ENCODE results near the gene OR4F6. TPM values are rescaled to one million over a fixed set of nuclear protein-coding genes. Genes with fewer than 3 reads are reported as not detected.
A peak's percentile ranks its signal among the peaks of the same experiment; 100 is the strongest.
"Not testable (repeated sequence)": the region's sequence is repeated elsewhere in the genome, so short reads cannot be mapped to it uniquely, and the experiment has no call there.

Gene OR4F6
- total RNA-seq (not detected in 2 replicates), polyA plus RNA-seq (not detected in 2 replicates)

DNA sequence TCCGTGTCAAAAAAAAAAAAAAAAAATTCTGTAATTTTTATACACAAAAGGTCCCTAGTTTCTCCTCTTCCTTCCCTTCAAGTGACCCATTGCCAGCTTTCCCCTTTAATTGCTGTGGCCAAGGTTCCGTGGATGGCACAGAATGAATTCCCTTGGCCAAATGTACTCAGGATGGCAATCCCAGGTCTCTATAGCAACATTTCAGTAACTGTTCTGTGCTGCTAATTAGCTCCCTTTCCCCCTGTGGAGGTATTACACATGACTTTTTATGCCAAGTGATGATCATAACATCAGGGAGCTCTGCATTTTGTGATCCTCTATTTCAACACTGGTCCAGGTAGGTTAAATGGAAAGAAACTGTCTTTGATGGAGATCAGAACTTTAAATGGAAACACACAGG lies at the start of gene OR4F6:
Gene OR4F6, plus strand, starts transcription at position 301 of the 400 bp plus-strand sequence. CDS start 2,211 bp downstream, outside the sequence.
- Histone ChIP-seq H3K4me3 (no peak within 1 kb of the TSS), H3K4me1 (ENCODE audit: low read depth) (no peaks in the 10 kb centered on the region)

GRCh38 chr15:101764669-101765339 lies 38.5 kb upstream of the OR4F6 start:
- not testable (repeated sequence) for H3K27ac ChIP-seq; H3K36me3 ChIP-seq; H3K4me1 ChIP-seq (ENCODE audit: low read depth); DNase-seq (ENCODE audit: low read depth in 1 of 2, low spot score in 1 of 2); H3K4me3 ChIP-seq; H3K9me3 ChIP-seq (ENCODE audit: low read depth); H3K27me3 ChIP-seq

More for the DNA sequence above, at the start of gene OR4F6:
- DNase-seq (ENCODE audit: low read depth in 1 of 2, low spot score in 1 of 2) = no peak
- H3K9me3 ChIP-seq (ENCODE audit: low read depth) = no peaks in the 10 kb centered on the region
- H3K27ac ChIP-seq = no peak within 1 kb of the TSS
- H3K36me3 ChIP-seq = no peaks in the 10 kb centered on the region
- no peaks in the 10 kb centered on the region for H3K27me3 ChIP-seq
- no peak for TF ChIP-seq CTCF (IDR thresholded peaks at IDR 0.05; ENCODE audit: low read depth, low read length)

- not testable (repeated sequence) for H3K4me1 ChIP-seq (ENCODE audit: low read depth); H3K9me3 ChIP-seq (ENCODE audit: low read depth); H3K36me3 ChIP-seq; DNase-seq (ENCODE audit: low read depth in 1 of 2, low spot score in 1 of 2); H3K4me3 ChIP-seq; H3K27ac ChIP-seq; H3K27me3 ChIP-seq
Measured at GRCh38 chr15:101765340-101765671, 38.0 kb upstream of the OR4F6 start.

GRCh38 chr15:101765772-101766456 lies 37.4 kb upstream of the OR4F6 start:
- no peak for DNase-seq (ENCODE audit: low read depth in 1 of 2, low spot score in 1 of 2)
- Histone ChIP-seq H3K9me3 (ENCODE audit: low read depth) (no peaks in the 10 kb centered on the region), H3K27ac (no peak overlapping the region), H3K4me3 (no peak overlapping the region), H3K27me3 (no peaks in the 10 kb centered on the region), H3K36me3 (no peaks in the 10 kb centered on the region), H3K4me1 (ENCODE audit: low read depth) (no peaks in the 10 kb centered on the region)
- no peak for TF ChIP-seq CTCF (IDR thresholded peaks at IDR 0.05; ENCODE audit: low read depth, low read length)

DNA sequence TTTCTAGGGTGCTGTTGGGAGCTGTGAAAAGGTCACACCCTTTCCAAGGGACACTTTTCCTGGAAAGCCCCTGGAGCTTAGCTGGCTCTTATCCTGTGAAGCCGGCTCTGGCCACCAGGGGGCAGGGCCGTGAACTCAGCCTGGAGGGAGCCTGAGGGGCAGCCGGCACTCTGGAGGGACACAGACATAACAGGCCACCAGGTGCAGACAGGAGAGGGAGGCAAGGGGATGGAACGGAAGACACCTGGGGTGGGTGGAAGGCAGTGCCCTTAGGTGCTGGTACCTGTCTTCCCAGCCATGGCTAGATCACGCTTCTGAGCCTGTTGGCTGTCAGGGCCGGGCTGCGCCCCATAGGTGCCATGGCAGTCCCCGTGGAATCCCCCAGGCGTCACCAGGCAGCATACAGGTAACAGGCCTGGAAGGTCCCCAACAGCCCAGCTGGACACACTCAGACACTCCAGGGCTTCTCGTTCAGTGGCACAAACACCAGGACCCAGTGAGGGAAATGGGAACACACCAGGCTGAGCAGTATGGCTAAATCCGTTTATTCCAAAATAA lies 36.1 kb upstream of the OR4F6 start:
- H3K27me3 ChIP-seq; H3K27ac ChIP-seq; DNase-seq (ENCODE audit: low read depth in 1 of 2, low spot score in 1 of 2); H3K36me3 ChIP-seq; H3K9me3 ChIP-seq (ENCODE audit: low read depth); H3K4me3 ChIP-seq; H3K4me1 ChIP-seq (ENCODE audit: low read depth): not testable (repeated sequence)

- Histone ChIP-seq H3K36me3 (no peaks in the 10 kb centered on the region), H3K4me3 (no peak overlapping the region), H3K27ac (no peak overlapping the region), H3K4me1 (ENCODE audit: low read depth) (no peaks in the 10 kb centered on the region), H3K9me3 (ENCODE audit: low read depth) (no peaks in the 10 kb centered on the region), H3K27me3 (no peaks in the 10 kb centered on the region)
- DNase-seq (ENCODE audit: low read depth in 1 of 2, low spot score in 1 of 2) = no peak
- TF ChIP-seq CTCF (IDR thresholded peaks at IDR 0.05; ENCODE audit: low read depth, low read length) = no peak
Measured at GRCh38 chr15:101772921-101773320, 30.4 kb upstream of the OR4F6 start.

GRCh38 chr15:101773496-101774100 lies 29.7 kb upstream of the OR4F6 start:
- Histone ChIP-seq H3K4me1 (ENCODE audit: low read depth) (no peaks in the 10 kb centered on the region), H3K36me3 (no peaks in the 10 kb centered on the region), H3K27me3 (no peaks in the 10 kb centered on the region), H3K4me3 (no peak overlapping the region), H3K9me3 (ENCODE audit: low read depth) (no peaks in the 10 kb centered on the region), H3K27ac (no peak overlapping the region)
- DNase-seq (ENCODE audit: low read depth in 1 of 2, low spot score in 1 of 2) = peak in 1 of 2 donors; percentile 4
- peak; percentile 19 for TF ChIP-seq CTCF (IDR thresholded peaks at IDR 0.05; ENCODE audit: low read depth, low read length)

Measured in cardiac muscle cell (in vitro differentiated cells and primary cell).